Activated T-helper 2 cell treated with anti-CD3 and anti-CD28 coated beads, Interferon-gamma antibody, Interleukin-2, Interleukin-4, amounts not matched to agents 10 μg/mL and 5 μg/mL and 100 μg/mL, durations not matched to agents 14 hours and 24 hours and 36 hours (primary cell): Measurements from ENCODE around the gene MMP10. TPM values are rescaled to one million over a fixed set of nuclear protein-coding genes. Genes with fewer than 3 reads are reported as not detected.
"Not testable (repeated sequence)": the region's sequence is repeated elsewhere in the genome, so short reads cannot be mapped to it uniquely, and the experiment has no call there.

Source experiments
- DNase-seq: peaks from one replicate; pipeline ENCODE4 v3.0.0; 2021; ENCODE audit warnings: low spot score
- H3K27ac Mint-ChIP-seq: one replicate; pipeline ENCODE4 v1.8.0; 2021; ENCODE audit warnings: mixed read lengths
- H3K27me3 Mint-ChIP-seq: one replicate; pipeline ENCODE4 v1.8.0; 2021; ENCODE audit warnings: low read depth, mixed read lengths
- H3K36me3 Mint-ChIP-seq: one replicate; pipeline ENCODE4 v1.8.0; 2021; ENCODE audit warnings: low read depth, mixed read lengths
- H3K4me1 Mint-ChIP-seq: one replicate; pipeline ENCODE4 v1.8.0; 2021; ENCODE audit warnings: low read depth, mixed read lengths
- H3K4me3 Mint-ChIP-seq: one replicate; pipeline ENCODE4 v1.8.0; 2021; ENCODE audit warnings: low read depth, mild to moderate bottlenecking, moderate library complexity, mixed read lengths
- H3K9me3 Mint-ChIP-seq: one replicate; pipeline ENCODE4 v1.8.0; 2021; ENCODE audit warnings: mixed read lengths
- intact Hi-C: fragments of 100-400 bp; cut with micrococcal nuclease; formaldehyde crosslinking; loops from one replicate; pipeline ENCODE4 v1.15.1; 2023
- total RNA-seq: library from RNA; stranded (reverse); gene quantifications from 2 replicates; pipeline ENCODE4 v1.2.3, GENCODE V29; 2022

Gene MMP10
- total RNA-seq, 1 donor from 2014 or later, result not detected

DNA sequence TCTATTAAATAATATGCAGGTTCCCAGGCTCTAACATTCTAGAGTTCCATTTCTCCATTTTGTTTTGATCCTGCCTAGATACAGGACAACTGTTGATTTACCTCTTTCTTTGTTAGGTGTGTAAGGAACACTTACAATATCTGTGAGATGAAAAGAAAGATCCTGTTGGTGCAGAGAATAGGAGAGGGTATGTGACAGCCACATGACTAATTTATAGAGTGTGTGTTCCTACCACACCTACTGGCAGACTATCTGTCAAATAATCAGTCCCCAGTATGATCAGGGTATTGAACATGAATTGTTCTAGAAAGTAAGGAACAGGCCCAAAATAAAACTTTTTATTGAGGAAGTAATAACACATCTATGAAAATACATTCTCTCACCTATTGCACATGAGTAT is 10.2 kb downstream of the MMP10 start:
- peaks cover 7% of the 10 kb centered on the region for H3K27me3 Mint-ChIP-seq
- H3K9me3 Mint-ChIP-seq, result no peaks in the 10 kb centered on the region
- no peak overlapping the region for H3K27ac Mint-ChIP-seq
- no peaks in the 10 kb centered on the region for H3K4me1 Mint-ChIP-seq
- intact Hi-C loops, result no loop called here
- DNase-seq, result no peak
- no peak overlapping the region for H3K4me3 Mint-ChIP-seq
- H3K36me3 Mint-ChIP-seq, result no peaks in the 10 kb centered on the region

DNA sequence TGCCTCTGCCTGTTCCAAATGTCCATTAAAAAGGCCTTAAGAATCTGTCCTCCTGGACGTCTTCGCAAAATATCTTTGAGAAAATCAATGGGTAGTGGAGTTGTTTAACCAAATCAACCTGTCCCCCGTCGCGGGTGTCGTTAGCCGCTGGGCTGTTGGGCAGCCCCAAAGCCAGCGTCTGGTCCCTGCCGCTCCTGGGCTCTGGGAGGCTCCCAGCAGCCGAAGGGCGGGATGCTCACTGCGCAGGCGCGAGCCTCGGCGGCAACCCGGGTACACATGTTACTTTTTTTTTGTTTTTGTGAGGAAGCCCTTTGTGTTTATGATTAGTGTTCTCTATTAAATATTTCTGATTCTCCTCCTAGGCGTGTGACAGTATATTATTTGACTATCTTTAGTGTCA is 12.6 kb downstream of the MMP10 start:
- H3K4me3 Mint-ChIP-seq, result no peak overlapping the region
- no peaks in the 10 kb centered on the region for H3K4me1 Mint-ChIP-seq
- intact Hi-C loops, result no loop called here
- no peak for DNase-seq
- H3K27me3 Mint-ChIP-seq, result peaks cover 4% of the 10 kb centered on the region
- no peak overlapping the region for H3K27ac Mint-ChIP-seq
- H3K9me3 Mint-ChIP-seq, result no peaks in the 10 kb centered on the region
- H3K36me3 Mint-ChIP-seq, result no peaks in the 10 kb centered on the region

DNA sequence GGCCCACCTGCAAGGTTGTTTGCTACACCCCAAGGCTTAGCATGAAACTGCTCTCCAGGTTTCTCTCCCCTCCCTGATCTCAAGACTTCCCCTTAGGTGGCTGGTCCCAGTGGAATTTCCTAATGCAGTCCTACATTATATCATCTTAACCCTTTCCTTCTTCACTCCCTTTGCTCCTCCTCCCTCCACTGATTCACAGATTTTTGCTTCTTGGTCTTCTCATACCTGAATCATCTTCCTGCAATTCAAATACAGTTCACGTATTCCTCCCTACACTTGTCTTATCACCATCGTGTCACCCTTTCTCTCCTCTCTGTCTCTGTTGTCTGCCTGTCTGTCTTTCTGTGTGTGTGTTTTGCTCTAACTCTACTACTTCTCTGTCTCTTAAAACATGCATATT is 17.0 kb downstream of the MMP10 start:
- no peak overlapping the region for H3K4me3 Mint-ChIP-seq
- no peak for DNase-seq
- intact Hi-C loops, result no loop called here
- no peaks in the 10 kb centered on the region for H3K27me3 Mint-ChIP-seq
- peaks cover 2% of the 10 kb centered on the region for H3K4me1 Mint-ChIP-seq
- no peak overlapping the region for H3K27ac Mint-ChIP-seq
- H3K9me3 Mint-ChIP-seq, result no peaks in the 10 kb centered on the region
- H3K36me3 Mint-ChIP-seq, result no peaks in the 10 kb centered on the region

GRCh38 chr11:102762361-102762767 is 18.1 kb downstream of the MMP10 start:
- intact Hi-C loops, result no loop called here
- Mint-ChIP-seq H3K4me1 (peaks cover 2% of the 10 kb centered on the region), H3K36me3 (no peaks in the 10 kb centered on the region), H3K9me3 (no peaks in the 10 kb centered on the region), H3K4me3 (no peak overlapping the region), H3K27ac (no peak overlapping the region), H3K27me3 (no peaks in the 10 kb centered on the region)
- DNase-seq, result no peak

GRCh38 chr11:102761646-102762238 is 18.7 kb downstream of the MMP10 start:
- no peak overlapping the region for H3K27ac Mint-ChIP-seq
- no peak for DNase-seq
- intact Hi-C loops, result no loop called here
- H3K4me1 Mint-ChIP-seq, result peaks cover 2% of the 10 kb centered on the region
- H3K27me3 Mint-ChIP-seq, result no peaks in the 10 kb centered on the region
- H3K36me3 Mint-ChIP-seq, result no peaks in the 10 kb centered on the region
- no peak overlapping the region for H3K4me3 Mint-ChIP-seq
- no peaks in the 10 kb centered on the region for H3K9me3 Mint-ChIP-seq

DNA sequence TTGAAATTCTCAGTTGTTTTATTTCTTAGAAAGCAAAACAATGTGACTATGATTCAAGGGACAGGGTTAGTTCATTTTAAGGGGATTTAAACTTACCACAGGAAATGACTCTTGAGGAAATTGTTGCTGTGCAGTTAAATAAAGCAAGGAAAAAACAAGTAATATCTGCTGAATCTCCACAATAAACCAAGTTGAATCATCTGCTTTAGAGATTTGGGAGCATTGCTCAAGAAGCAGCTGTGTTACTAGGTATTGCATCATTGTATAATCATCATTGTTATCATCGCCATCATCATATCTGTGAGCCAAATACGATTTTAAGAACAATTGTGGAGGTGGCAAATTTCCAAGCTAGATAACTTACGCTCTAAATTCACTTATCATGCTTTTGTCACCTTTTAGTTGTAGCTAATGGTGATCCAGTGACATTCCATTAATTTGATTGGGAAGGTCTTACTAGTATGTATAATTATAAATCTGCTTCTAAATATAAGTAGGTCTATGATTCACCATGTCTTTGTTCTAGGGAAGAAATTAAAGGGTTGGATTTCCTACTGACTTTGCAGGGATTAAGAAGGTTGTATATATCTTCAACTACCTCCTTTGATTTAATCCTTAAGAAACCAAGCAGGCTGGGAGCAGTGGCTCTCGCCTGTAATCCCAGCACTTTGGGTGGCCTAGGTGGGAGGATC is 19.9 kb downstream of the MMP10 start:
- Mint-ChIP-seq H3K36me3 (no peaks in the 10 kb centered on the region), H3K4me3 (no peak overlapping the region), H3K27ac (no peak overlapping the region), H3K9me3 (no peaks in the 10 kb centered on the region), H3K27me3 (no peaks in the 10 kb centered on the region), H3K4me1 (peaks cover 2% of the 10 kb centered on the region)
- intact Hi-C loops, result no loop called here
- no peak for DNase-seq

DNA sequence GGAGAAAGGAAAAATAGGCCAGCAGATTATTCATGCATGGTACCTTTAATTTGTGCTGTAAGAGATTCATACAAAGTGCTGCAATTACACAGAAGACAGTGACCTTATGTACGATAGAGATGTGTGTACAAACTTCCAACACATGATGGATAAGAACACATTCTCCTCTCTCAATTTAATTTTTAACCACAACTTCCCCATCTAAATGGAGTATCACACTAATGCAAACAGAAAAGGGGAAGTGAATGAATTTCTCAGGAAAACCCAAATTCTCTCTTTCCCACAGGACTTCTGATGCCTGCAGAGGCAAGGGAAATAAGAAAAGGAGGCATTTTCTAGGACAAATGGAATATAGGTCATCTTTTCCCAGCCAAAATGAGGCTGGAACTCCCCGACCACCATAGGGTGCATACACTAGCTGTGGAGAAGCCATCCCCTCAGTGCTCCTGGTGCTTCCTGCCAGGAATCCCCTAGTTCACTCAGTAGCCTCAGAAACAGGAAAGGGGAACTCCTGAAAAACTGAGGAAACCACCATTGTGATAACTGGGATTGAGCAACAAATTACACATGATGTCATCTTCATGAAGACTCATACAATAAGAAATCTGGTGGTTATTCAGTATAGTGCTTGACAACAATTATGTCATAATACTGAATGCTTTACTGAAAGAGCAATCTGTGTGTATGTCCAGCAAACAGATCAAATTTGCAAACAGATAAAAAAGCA is 22.4 kb downstream of the MMP10 start:
- DNase-seq, result no peak
- Mint-ChIP-seq H3K4me3 (no peak overlapping the region), H3K27me3 (no peaks in the 10 kb centered on the region), H3K27ac (no peak overlapping the region), H3K36me3 (no peaks in the 10 kb centered on the region), H3K9me3 (no peaks in the 10 kb centered on the region), H3K4me1 (peaks cover 2% of the 10 kb centered on the region)
- intact Hi-C loops, result no loop called here

GRCh38 chr11:102753267-102753666 is 27.2 kb downstream of the MMP10 start:
- no peak overlapping the region for H3K4me3 Mint-ChIP-seq
- intact Hi-C loops, result no loop called here
- H3K36me3 Mint-ChIP-seq, result no peaks in the 10 kb centered on the region
- H3K9me3 Mint-ChIP-seq, result no peaks in the 10 kb centered on the region
- H3K27ac Mint-ChIP-seq, result no peak overlapping the region
- no peak for DNase-seq
- no peaks in the 10 kb centered on the region for H3K4me1 Mint-ChIP-seq
- H3K27me3 Mint-ChIP-seq, result peaks cover 2% of the 10 kb centered on the region

- DNase-seq, result no peak
- Mint-ChIP-seq H3K4me3 (no peak overlapping the region), H3K4me1 (no peaks in the 10 kb centered on the region), H3K9me3 (no peaks in the 10 kb centered on the region), H3K27me3 (peaks cover 2% of the 10 kb centered on the region), H3K36me3 (no peaks in the 10 kb centered on the region), H3K27ac (no peak overlapping the region)
- intact Hi-C loops, result no loop called here
Observed at GRCh38 chr11:102751673-102752072, 28.8 kb downstream of the MMP10 start.

GRCh38 chr11:102749101-102749722 is 31.2 kb downstream of the MMP10 start:
- Mint-ChIP-seq H3K4me1 (no peaks in the 10 kb centered on the region), H3K9me3 (peaks cover 3% of the 10 kb centered on the region), H3K36me3 (no peaks in the 10 kb centered on the region), H3K4me3 (no peak overlapping the region), H3K27me3 (peaks cover 2% of the 10 kb centered on the region), H3K27ac (no peak overlapping the region)
- intact Hi-C loops, result no loop called here
- no peak for DNase-seq

- H3K4me1 Mint-ChIP-seq, H3K4me3 Mint-ChIP-seq, H3K27me3 Mint-ChIP-seq, DNase-seq, intact Hi-C loops, H3K9me3 Mint-ChIP-seq, H3K27ac Mint-ChIP-seq, H3K36me3 Mint-ChIP-seq: not testable (repeated sequence)
Observed at GRCh38 chr11:102746746-102747578, 33.5 kb downstream of the MMP10 start.

DNA sequence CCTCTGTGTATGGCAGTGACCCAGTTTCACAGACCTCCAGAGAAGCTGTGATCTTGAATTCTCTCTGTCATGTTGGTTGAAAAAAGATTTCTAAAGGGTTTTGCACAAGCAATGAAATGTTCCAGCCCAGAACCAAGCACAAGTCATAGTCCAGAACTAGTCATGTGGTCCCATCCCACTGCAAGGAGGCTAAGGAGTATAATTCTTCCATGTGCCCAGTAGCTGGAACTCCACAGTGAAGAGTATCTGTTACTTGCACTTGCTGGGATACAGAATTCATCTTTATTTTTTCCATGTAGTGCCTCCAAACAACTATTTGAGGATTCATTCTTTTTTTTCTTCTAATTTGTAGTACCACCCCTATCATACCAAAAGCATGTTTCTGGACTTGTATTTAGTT is 45.8 kb downstream of the MMP10 start:
- intact Hi-C loops, result no loop called here
- H3K4me1 Mint-ChIP-seq, result no peaks in the 10 kb centered on the region

More for the DNA sequence above, 45.8 kb downstream of the MMP10 start:
- no peak for DNase-seq
- no peaks in the 10 kb centered on the region for H3K9me3 Mint-ChIP-seq
- peaks cover 5% of the 10 kb centered on the region for H3K27me3 Mint-ChIP-seq
- H3K27ac Mint-ChIP-seq, result no peak overlapping the region
- no peak overlapping the region for H3K4me3 Mint-ChIP-seq
- H3K36me3 Mint-ChIP-seq, result no peaks in the 10 kb centered on the region
